ENCODE measurements around the gene HCFC1R1. TPM values are rescaled to one million over a fixed set of nuclear protein-coding genes. Genes with fewer than 3 reads are reported as not detected.
A peak's percentile ranks its signal among the peaks of the same experiment; 100 is the strongest.
"Not testable (repeated sequence)": the region's sequence is repeated elsewhere in the genome, so short reads cannot be mapped to it uniquely, and the experiment has no call there.

HCFC1R1 gene
- total RNA-seq, 1 donor from 2014 or later: 61.1 TPM

DNA sequence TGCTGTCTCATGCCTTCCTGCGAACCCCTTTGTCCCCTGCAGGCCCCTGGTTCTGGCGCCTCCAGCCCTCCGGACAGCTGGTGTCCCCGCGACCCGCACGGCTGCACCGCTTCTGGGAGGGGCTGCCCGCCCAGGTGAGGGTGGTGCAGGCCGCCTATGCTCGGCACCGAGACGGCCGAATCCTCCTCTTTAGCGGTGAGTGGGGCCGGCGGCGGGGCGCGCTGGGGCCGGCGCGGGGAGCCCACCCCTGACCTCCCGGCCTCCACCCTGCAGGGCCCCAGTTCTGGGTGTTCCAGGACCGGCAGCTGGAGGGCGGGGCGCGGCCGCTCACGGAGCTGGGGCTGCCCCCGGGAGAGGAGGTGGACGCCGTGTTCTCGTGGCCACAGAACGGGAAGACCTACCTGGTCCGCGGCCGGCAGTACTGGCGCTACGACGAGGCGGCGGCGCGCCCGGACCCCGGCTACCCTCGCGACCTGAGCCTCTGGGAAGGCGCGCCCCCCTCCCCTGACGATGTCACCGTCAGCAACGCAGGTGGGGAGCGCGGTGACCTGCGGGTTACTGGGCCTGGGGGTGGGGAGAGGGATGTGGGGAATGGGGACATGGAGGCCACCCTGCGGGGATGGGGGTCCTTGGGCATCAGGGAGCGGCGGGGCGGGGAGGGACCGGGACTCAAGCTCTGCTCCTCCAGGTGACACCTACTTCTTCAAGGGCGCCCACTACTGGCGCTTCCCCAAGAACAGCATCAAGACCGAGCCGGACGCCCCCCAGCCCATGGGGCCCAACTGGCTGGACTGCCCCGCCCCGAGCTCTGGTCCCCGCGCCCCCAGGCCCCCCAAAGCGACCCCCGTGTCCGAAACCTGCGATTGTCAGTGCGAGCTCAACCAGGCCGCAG is 34.6 kb upstream of the HCFC1R1 start:
- ATAC-seq: peak; percentile 42
- intact Hi-C loops (cut with micrococcal nuclease): no loop called here

DNA sequence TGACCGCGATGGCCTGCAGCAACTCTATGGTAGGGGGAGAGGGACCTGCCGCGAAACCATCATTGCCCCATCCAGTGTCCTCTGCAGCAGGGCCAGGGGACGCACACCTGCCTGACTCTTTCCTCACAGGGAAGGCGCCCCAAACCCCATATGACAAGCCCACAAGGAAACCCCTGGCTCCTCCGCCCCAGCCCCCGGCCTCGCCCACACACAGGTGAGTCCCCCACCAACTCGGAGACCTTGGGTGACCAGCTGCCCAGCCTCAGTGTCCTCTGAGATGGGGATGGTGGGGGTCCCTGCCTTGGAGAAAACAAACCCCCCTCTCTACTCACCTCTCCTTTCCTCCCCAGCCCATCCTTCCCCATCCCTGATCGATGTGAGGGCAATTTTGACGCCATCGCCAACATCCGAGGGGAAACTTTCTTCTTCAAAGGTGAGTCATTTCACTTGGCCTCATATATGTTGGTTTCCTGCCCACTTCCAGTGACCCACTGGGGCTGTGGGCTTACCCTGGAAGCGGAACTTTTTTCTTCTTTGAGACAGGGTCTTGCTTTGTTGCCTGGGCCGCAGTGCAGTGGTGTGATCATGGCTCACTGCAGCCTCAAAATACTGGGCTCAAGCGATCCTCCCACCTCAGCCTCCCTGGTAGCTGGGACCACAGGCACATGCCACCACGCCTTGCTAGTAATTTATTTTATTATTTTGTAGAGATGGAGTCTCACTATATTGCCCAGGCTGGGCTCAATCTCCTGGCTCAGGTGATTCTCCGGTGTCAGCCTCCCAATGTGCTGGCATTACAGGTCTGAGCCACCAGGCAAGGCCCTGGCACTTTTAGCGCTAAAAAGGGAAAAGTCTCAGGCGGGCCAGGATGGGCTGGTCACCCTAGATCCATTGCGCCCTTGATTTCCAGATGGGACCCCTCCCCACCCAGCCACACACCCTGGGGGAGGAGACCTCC is 33.7 kb upstream of the HCFC1R1 start:
- DNase-seq (no peak), ATAC-seq (no peak)
- intact Hi-C loops (cut with micrococcal nuclease): no loop called here

More for the DNA sequence above, 34.6 kb upstream of the HCFC1R1 start:
- DNase-seq: peak; percentile 64

- no peak for ATAC-seq
- intact Hi-C loops (cut with micrococcal nuclease): no loop called here
- DNase-seq: no peak
Observed at GRCh38 chr16:3056336-3057180, 32.8 kb upstream of the HCFC1R1 start.

DNA sequence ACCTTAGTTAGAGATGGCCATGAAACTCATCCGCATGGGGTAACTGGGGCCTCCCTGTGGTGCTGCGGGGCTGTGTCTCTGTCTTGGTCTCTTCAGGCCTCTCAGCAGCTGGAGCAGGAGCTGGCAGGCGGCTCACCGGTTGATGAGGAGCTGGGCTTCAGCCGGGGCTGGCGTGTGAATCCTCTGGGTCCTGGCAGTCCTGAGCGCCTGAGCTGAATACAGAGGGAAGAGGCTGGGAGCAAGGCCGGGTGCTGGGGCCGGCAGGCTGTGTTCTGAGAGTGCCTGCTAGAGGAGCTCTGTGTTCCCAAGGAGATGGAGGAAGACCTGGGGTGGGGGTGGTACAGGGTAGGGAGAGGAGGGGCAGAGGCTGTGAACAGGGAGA is 32.0 kb upstream of the HCFC1R1 start:
- ATAC-seq; DNase-seq; intact Hi-C loops (cut with micrococcal nuclease): not testable (repeated sequence)

DNA sequence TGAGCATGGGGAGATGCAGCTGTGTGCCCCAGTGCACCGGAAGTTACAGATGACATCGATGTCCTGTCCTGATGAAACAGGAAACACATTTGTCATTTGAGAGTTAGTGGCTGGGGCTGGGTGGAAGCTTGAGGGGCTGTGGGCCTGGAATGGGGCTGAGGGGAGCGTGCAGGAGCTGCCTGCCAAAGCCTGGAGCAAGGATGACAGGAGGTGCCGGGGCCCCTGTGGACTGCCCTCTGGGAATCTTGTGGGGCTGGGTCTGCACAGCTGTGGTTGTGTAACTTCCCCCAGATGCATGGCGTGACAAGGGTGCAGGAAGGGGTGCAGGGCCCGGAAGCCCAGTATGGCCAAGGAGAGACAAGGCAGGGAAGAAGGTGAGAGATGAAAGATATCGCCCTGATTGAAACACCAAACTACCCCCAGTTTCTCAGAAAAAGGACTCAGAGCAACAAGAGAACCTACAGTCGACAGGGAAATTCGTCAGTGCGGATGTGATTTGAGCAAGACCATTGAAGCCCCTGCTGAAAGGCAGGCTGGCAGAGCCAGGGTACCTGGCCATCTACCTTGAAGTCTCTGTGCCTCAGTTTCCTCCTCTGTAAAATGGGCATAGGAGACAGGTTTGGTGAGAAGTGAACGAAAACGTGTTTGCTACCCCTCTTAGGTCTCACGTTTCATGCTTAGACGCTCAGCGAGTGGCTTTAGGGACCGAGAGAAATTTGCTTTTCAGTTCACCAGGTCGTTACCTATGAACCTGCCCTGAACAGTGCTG is 31.4 kb upstream of the HCFC1R1 start:
- ATAC-seq (no peak), DNase-seq (no peak)
- intact Hi-C loops (cut with micrococcal nuclease): no loop called here

DNA sequence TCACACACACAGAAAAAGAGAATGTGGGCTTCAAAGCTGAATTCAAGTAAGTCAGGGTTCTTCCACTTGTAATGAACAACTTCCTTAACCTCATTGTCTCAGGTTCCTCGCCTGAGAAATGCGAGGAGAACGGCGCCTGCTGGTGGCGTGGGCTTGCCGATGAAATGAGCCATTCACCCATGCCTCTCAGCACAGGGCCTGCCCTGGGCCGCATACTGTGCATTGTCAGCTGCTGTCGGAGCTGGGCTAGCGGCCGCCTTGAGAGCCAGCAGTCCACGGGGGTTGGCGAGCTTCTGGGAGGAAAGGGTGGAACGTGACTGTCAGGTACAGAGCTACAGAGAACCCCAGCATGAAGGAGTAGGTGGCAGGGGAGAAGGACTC is 29.6 kb upstream of the HCFC1R1 start:
- DNase-seq; intact Hi-C loops (cut with micrococcal nuclease); ATAC-seq: not testable (repeated sequence)

GRCh38 chr16:3052571-3053329 is 29.0 kb upstream of the HCFC1R1 start:
- DNase-seq; ATAC-seq; intact Hi-C loops (cut with micrococcal nuclease): not testable (repeated sequence)

- intact Hi-C loops (cut with micrococcal nuclease): no loop called here
- ATAC-seq (no peak), DNase-seq (no peak)
Observed at GRCh38 chr16:3051494-3051893, 27.8 kb upstream of the HCFC1R1 start.

DNA sequence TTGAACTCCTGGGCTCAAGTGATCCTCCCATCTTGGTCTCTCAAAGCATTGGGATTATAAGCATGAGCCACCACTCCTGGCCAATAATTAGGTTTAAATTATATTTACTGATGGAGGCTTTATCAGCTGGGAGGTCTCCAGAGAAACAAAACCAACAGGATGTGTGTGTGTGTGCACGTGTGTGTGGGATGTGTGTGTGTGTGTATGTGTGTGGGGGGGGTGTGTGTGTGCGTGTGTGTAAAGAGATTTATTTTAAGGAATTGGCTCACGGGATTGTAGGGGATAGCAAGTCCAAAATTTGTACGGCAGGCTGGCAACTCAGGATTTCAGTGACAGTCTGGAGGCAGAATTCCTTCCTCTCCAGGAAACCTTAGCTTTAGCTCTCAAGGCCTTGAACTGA is 27.3 kb upstream of the HCFC1R1 start:
- DNase-seq (no peak), ATAC-seq (no peak)
- intact Hi-C loops (cut with micrococcal nuclease): no loop called here

DNA sequence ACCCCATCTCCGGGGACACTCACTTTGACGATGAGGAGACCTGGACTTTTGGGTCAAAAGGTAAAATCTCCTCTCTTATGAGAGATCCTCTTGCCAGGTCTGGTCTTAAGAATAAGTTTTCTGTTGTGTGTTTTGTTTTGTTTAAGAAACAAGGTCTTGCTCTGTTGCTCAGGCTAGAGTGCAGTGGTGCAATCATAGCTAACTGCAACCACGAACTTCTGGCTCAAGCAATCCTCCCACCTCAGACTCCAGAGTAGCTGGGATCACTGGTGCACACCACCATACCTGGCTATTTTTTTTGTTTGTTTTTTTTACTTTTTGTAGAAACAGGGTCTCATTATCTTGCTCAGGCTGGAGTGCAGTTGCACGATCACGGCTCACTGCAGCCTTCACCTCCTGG is 26.7 kb upstream of the HCFC1R1 start:
- DNase-seq: no peak
- ATAC-seq: no peak
- intact Hi-C loops (cut with micrococcal nuclease): no loop called here

GRCh38 chr16:3049921-3050481 is 26.3 kb upstream of the HCFC1R1 start:
- DNase-seq: no peak
- intact Hi-C loops (cut with micrococcal nuclease): no loop called here
- no peak for ATAC-seq

GRCh38 chr16:3047387-3047720 is 23.6 kb upstream of the HCFC1R1 start:
- intact Hi-C loops (cut with micrococcal nuclease): no loop called here
- no peak for ATAC-seq
- DNase-seq: no peak

GRCh38 chr16:3046641-3047386 is 23.1 kb upstream of the HCFC1R1 start:
- intact Hi-C loops (cut with micrococcal nuclease): no loop called here
- no peak for ATAC-seq
- DNase-seq: no peak

DNA sequence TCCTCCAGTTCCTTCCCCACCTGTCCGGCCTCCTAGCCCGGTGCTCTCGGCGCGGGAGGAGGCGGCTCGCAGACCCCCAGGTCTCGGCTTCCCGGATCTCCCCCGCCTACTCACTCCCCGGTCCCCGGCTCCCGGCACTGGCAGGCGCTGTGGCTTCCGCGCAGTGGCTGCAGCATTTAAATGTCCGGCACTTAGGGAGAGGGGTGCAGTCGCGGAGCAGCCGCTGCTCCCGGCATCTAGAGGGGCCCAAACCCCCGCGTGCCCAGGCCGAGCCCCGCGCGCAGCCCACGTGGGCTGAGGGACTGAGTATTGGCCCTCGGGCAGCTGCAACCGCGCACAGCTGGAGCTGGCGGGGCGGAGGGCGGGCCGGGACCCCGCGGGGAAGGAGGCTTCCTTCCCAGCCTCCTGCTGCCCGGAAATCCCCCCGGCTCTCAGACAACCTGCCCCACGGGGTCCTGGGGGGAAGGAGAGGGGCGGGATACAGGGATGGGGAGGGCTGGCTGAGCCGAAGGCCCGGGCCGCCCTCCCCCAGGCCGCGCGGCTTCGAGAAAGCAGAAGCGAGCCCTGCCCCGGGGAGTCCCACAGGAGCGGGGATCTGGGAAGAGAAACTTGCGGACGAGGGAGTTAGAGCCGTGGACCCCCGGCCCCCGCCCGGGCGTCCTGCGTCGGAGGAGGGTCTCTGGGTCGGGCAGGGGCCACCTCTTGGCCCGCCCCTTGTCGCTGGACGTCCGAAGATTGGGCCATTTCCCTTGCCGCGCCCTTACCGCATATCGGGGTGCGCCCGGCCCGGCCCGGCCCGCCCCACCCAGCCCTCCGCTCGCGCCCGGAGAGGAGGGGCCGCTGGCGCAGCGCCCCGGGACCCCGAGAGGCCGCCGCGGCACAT is 22.3 kb upstream of the HCFC1R1 start, which contains the start of gene MMP25:
Gene MMP25 (plus strand): TSS at position 804 of the 883 bp plus-strand sequence. CDS start 357 bp downstream, outside the sequence.
- intact Hi-C loops (cut with micrococcal nuclease): no loop called here
- DNase-seq: no peak
- peak; percentile 49 for ATAC-seq

DNA sequence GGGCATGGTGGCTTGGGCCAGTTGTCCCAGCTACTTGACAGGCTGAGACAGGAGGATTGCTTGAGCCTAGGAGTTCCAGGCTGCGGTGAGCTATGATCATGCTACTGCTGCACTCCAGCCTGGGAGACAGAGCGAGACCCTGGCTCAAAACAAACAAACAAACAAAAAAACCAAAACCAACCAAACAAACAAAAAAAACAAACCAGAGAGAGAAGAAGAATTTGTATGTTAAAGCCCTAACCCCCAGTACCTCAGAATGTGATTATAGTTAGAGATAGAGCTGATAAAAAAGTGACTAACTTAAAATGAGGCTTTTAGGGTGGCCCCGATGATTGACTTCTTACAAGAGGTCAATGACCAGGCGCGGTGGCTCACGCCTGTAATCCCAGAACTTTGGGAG is 21.0 kb upstream of the HCFC1R1 start:
- ATAC-seq (no peak), DNase-seq (no peak)
- intact Hi-C loops (cut with micrococcal nuclease): no loop called here

- intact Hi-C loops (cut with micrococcal nuclease): no loop called here
- DNase-seq (no peak), ATAC-seq (no peak)
Observed at GRCh38 chr16:3042376-3042775, 18.6 kb upstream of the HCFC1R1 start.
